ENCODE data around the gene CIBAR2. TPM values are rescaled to one million over a fixed set of nuclear protein-coding genes. Genes with fewer than 3 reads are reported as not detected.

Gene CIBAR2
- total RNA-seq, 1 experiment from 2014 or later = not detected

DNA sequence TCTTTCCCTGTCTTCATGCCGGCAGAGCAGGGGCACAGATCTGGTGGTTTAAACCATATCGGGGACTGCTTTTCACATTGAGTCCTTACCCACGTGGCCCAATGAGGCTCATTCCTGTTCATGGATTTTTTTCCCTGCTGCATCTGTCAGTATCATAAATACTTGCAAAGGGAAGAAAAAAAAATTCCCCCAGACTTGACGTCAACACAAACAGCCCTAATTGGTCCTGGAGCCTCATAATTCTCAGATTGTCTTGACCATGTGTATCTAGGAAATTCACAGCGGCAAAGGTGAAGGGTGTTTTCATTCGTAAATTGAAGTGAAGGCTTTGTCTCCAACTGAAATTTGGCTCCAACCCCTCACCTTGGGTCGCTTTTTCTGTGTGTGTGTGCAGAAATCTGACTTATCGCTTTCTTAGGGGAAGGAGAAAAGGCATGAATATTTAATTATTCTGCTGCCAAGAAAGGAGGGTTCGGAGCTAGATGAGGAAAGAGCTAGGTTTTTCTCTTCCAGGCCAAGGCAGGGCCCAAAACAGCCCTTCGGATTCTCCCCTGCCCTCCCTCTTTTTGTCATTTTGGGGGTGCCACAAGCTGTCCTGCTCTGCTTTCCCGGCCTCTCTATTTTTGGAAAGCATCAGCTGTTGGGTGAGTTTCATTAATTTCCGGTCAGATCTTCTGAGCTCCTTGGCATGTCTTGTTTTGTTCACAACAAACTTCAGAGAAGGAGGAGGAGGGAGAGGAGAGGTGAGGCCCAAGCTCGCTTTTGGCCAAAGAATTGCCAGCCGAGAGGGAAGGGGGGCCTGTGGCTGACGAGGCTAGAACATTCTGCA lies 17.8 kb upstream of the CIBAR2 start:
- no peak overlapping the region for H3K4me2 ChIP-seq (ENCODE audit: insufficient read depth, insufficient read length, low read length)
- no peak overlapping the region for H4K8ac ChIP-seq (replicated peaks; ENCODE audit: insufficient read length, low read depth, low read length)

More for the DNA sequence above, 17.8 kb upstream of the CIBAR2 start:
- no peak overlapping the region for H3K4ac ChIP-seq (ENCODE audit: low read depth, low read length)
- H2BK20ac ChIP-seq (ENCODE audit: low read depth, low read length, poor library complexity, severe bottlenecking) = no peak overlapping the region
- no peak overlapping the region for H2BK5ac ChIP-seq (ENCODE audit: insufficient read length, low read length)
- no peak overlapping the region for H3K18ac ChIP-seq (ENCODE audit: insufficient read length, low read depth, low read length)
- Mint-ChIP-seq H3K9me3 (peaks cover 0 to 3% of the 10 kb centered on the region in 2 experiments; a peak in 1 of 5 replicates), H3K4me3 (no peak overlapping the region), H3K4me1 (peaks cover 24 to 31% of the 10 kb centered on the region in 2 experiments), H3K27me3 (ENCODE audit: low read depth) (peaks cover 8% of the 10 kb centered on the region), H3K27ac (peak overlapping the region in 1 of 3 experiments; percentile 80; a peak in 1 of 7 replicates), H3K36me3 (ENCODE audit: insufficient read depth in 1 of 3, low read depth in 3 of 3) (no peaks in the 10 kb centered on the region)
- no peak overlapping the region for H3K23ac ChIP-seq (ENCODE audit: insufficient read length, low read depth, low read length)
- H3K79me1 ChIP-seq (ENCODE audit: insufficient read depth, low read depth, low read length, poor library complexity, severe bottlenecking) = no peaks in the 10 kb centered on the region
- no CpG with 5 or more reads among the region's 15 CpGs for WGBS (ENCODE audit: extremely low coverage, insufficient read length, low lambda C conversion rate)
- TF ChIP-seq, protein P1, sequence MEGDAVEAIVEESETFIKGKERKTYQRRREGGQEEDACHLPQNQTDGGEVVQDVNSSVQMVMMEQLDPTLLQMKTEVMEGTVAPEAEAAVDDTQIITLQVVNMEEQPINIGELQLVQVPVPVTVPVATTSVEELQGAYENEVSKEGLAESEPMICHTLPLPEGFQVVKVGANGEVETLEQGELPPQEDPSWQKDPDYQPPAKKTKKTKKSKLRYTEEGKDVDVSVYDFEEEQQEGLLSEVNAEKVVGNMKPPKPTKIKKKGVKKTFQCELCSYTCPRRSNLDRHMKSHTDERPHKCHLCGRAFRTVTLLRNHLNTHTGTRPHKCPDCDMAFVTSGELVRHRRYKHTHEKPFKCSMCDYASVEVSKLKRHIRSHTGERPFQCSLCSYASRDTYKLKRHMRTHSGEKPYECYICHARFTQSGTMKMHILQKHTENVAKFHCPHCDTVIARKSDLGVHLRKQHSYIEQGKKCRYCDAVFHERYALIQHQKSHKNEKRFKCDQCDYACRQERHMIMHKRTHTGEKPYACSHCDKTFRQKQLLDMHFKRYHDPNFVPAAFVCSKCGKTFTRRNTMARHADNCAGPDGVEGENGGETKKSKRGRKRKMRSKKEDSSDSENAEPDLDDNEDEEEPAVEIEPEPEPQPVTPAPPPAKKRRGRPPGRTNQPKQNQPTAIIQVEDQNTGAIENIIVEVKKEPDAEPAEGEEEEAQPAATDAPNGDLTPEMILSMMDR (conservative IDR thresholded peaks at IDR 0.05) = no peak
- no peak overlapping the region for H3K56ac ChIP-seq (ENCODE audit: insufficient read length, low read depth, low read length)
- no peak overlapping the region for H3K14ac ChIP-seq (ENCODE audit: insufficient read depth, low read length)
- H3K4me1 ChIP-seq (ENCODE audit: insufficient read depth, low read length) = peaks cover 3% of the 10 kb centered on the region; the same call in 1 of the 2 replicates
- H3K27ac ChIP-seq (ENCODE audit: insufficient read length, low read depth, low read length) = no peak overlapping the region
- no peaks in the 10 kb centered on the region for H3K79me2 ChIP-seq (ENCODE audit: insufficient read depth, low read length)
- H2BK120ac ChIP-seq (ENCODE audit: low read depth, low read length, poor library complexity, severe bottlenecking) = no peak overlapping the region
- no peak overlapping the region for H4K91ac ChIP-seq (ENCODE audit: insufficient read length, low read depth, low read length)
- H2AK5ac ChIP-seq (ENCODE audit: insufficient read length, low read length) = no peak overlapping the region
- H4K5ac ChIP-seq (ENCODE audit: insufficient read length, low read depth, low read length) = no peak overlapping the region
- H2AFZ ChIP-seq (ENCODE audit: low read length) = no peak overlapping the region
- H3K23me2 ChIP-seq (ENCODE audit: insufficient read length, low read depth, low read length, poor library complexity, severe bottlenecking) = no peaks in the 10 kb centered on the region
- no peaks in the 10 kb centered on the region for H3K27me3 ChIP-seq (ENCODE audit: insufficient read depth, low read length)
- no peak overlapping the region for H3T11ph ChIP-seq (ENCODE audit: low read length)
- H3K9ac ChIP-seq (ENCODE audit: extremely low read depth, insufficient read length, low read length) = no peak overlapping the region
- H2BK12ac ChIP-seq (ENCODE audit: insufficient read length, low read depth, low read length) = no peak overlapping the region
- no peak for DNase-seq
- no peaks in the 10 kb centered on the region for H4K20me1 ChIP-seq (ENCODE audit: control insufficient read depth, insufficient read depth, insufficient read length)
- no peak overlapping the region for H2BK15ac ChIP-seq (ENCODE audit: low read depth, low read length)
- H3K9me3 ChIP-seq (ENCODE audit: control insufficient read depth, low read depth, low read length) = no peaks in the 10 kb centered on the region

All from H9 (cell line).